WTC11 (cell line): ENCODE results near the gene MYLK2.

Experiments used
- ZNF138 ChIP-seq: sonication (generic); formaldehyde crosslinking; conservative IDR thresholded peaks from 2 replicates; pipeline ENCODE4 v1.8.1; 2022; ENCODE audit warnings: mild to moderate bottlenecking, moderate library complexity, missing genetic modification reagents
- TF ChIP-seq, protein P1 (sequence below): fragments of 200-600 bp; IDR thresholded peaks from 2 replicates; pipeline ENCODE4 v1.8.0; 2022; ENCODE audit warnings: antibody characterized with exemption
- TF ChIP-seq, protein P2 (sequence below): sonication (generic); formaldehyde crosslinking; conservative IDR thresholded peaks from 2 replicates; pipeline ENCODE4 v1.8.1; 2023; ENCODE audit warnings: mild to moderate bottlenecking, low read depth, missing genetic modification reagents, moderate library complexity

DNA sequence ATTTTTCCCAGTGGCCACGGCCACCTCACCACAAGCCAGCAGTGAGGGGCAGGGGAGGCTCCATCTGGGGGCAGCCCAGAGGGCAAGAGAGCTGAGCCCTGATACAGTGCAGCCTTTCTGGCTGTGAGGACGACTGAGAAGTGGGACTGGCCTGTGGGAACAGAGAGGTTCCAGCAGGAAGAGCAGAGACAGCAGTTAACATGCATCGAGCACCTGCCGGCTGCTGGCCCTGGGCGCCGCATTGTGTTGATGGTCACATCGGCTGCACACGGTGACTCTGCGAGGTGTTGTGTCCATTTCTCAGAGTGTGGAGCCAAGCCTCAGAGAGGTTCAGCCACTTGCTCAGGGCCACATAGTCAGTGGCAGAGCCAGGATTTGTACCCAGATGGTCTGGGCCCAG, 16.4 kb downstream of the MYLK2 start:
- TF ChIP-seq, protein P1, sequence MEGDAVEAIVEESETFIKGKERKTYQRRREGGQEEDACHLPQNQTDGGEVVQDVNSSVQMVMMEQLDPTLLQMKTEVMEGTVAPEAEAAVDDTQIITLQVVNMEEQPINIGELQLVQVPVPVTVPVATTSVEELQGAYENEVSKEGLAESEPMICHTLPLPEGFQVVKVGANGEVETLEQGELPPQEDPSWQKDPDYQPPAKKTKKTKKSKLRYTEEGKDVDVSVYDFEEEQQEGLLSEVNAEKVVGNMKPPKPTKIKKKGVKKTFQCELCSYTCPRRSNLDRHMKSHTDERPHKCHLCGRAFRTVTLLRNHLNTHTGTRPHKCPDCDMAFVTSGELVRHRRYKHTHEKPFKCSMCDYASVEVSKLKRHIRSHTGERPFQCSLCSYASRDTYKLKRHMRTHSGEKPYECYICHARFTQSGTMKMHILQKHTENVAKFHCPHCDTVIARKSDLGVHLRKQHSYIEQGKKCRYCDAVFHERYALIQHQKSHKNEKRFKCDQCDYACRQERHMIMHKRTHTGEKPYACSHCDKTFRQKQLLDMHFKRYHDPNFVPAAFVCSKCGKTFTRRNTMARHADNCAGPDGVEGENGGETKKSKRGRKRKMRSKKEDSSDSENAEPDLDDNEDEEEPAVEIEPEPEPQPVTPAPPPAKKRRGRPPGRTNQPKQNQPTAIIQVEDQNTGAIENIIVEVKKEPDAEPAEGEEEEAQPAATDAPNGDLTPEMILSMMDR: no peak
- no peak for TF ChIP-seq ZNF138
- TF ChIP-seq, protein P2, sequence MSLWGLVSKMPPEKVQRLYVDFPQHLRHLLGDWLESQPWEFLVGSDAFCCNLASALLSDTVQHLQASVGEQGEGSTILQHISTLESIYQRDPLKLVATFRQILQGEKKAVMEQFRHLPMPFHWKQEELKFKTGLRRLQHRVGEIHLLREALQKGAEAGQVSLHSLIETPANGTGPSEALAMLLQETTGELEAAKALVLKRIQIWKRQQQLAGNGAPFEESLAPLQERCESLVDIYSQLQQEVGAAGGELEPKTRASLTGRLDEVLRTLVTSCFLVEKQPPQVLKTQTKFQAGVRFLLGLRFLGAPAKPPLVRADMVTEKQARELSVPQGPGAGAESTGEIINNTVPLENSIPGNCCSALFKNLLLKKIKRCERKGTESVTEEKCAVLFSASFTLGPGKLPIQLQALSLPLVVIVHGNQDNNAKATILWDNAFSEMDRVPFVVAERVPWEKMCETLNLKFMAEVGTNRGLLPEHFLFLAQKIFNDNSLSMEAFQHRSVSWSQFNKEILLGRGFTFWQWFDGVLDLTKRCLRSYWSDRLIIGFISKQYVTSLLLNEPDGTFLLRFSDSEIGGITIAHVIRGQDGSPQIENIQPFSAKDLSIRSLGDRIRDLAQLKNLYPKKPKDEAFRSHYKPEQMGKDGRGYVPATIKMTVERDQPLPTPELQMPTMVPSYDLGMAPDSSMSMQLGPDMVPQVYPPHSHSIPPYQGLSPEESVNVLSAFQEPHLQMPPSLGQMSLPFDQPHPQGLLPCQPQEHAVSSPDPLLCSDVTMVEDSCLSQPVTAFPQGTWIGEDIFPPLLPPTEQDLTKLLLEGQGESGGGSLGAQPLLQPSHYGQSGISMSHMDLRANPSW (CRISPR knock-in tag): no peak
